AG04450 (cell line): ENCODE results near the gene DDX43. TPM values are rescaled to one million over a fixed set of nuclear protein-coding genes. Genes with fewer than 3 reads are reported as not detected.

Source experiments
- CTCF ChIA-PET: fragments of 300-600, 350-600 bp; formaldehyde crosslinking; extraction: SDS; loops from one replicate; lab custom pipeline; 2022; ENCODE audit warnings: antibody characterized with exemption, inconsistent platforms; lab: Charles Lee
- POLR2A ChIA-PET: fragments of 350-600 bp; formaldehyde crosslinking; extraction: SDS; loops from one replicate; lab custom pipeline; 2021; ENCODE audit warnings: antibody characterized with exemption, inconsistent platforms; lab: Yijun Ruan, JAX
- DNase-seq: peaks from one replicate; pipeline ENCODE4 v3.0.0-alpha.2; 2011; ENCODE audit warnings: low read depth, low spot score
- H3K27ac ChIP-seq: one replicate; pipeline ENCODE4 v1.5.1; 2012; ENCODE audit warnings: low read depth, low read length, control low read depth
- H3K27me3 ChIP-seq: one replicate; pipeline ENCODE4 v1.6.0; 2012; ENCODE audit warnings: low read length; ENCODE audit not compliant: control insufficient read depth, insufficient read depth
- H3K4me3 ChIP-seq: 2 replicates; pipeline ENCODE4 v1.5.1; 2011; ENCODE audit warnings: mild to moderate bottlenecking, low read depth, low read length, control low read depth
- H3K9me3 ChIP-seq: 2 replicates; pipeline ENCODE4 v1.5.1; 2012; ENCODE audit warnings: low read length; ENCODE audit not compliant: control insufficient read depth, insufficient read depth
- CTCF ChIP-seq: IDR thresholded peaks from 2 replicates; pipeline ENCODE4 v1.5.1; 2011; ENCODE audit warnings: low read depth, low read length, control low read depth, inconsistent platforms
- polyA plus RNA-seq: library from polyadenylated mRNA; depleted of rRNA; stranded (reverse); fragments of >200 nt; gene quantifications from 2 replicates; pipeline ENCODE4 v1.2.3, GENCODE V29; 2011

The DDX43 gene
- polyA plus RNA-seq, 1 experiment = 0.37 TPM

GRCh38 chr6:73418081-73418741, 23.6 kb downstream of the DDX43 start:
- CTCF ChIA-PET = interaction anchor here (0.7 kb wide), 1 partner anchor 193 kb away, joined by 3 read pairs; no protein-coding TSS in a partner anchor
- H3K9me3 ChIP-seq = no peaks in the 10 kb centered on the region
- H3K27ac ChIP-seq = no peak overlapping the region
- H3K4me3 ChIP-seq = no peak overlapping the region
- H3K27me3 ChIP-seq = no peaks in the 10 kb centered on the region
- POLR2A ChIA-PET = interaction anchor here (0.5 kb wide), 1 partner anchor 95 kb away, joined by 3 read pairs; no protein-coding TSS in a partner anchor
- peak; percentile 1 for DNase-seq
- no peak for TF ChIP-seq CTCF

- no peak for TF ChIP-seq CTCF
- no peaks in the 10 kb centered on the region for H3K9me3 ChIP-seq
- ChIA-PET CTCF (no interaction called here), POLR2A (interaction anchor here (0.6 kb wide), 1 partner anchor 12 kb away, joined by 3 read pairs; no protein-coding TSS in a partner anchor)
- no peak overlapping the region for H3K27ac ChIP-seq
- no peak overlapping the region for H3K4me3 ChIP-seq
- no peak for DNase-seq
- H3K27me3 ChIP-seq = no peaks in the 10 kb centered on the region
Measured at GRCh38 chr6:73421534-73421933, 26.9 kb downstream of the DDX43 start.

- H3K4me3 ChIP-seq = no peak overlapping the region
- no peak for DNase-seq
- CTCF ChIA-PET = interaction anchor here (0.7 kb wide), 1 partner anchor 47 kb away, joined by 5 read pairs; no protein-coding TSS in a partner anchor
- H3K27ac ChIP-seq = no peak overlapping the region
- no peaks in the 10 kb centered on the region for H3K9me3 ChIP-seq
- TF ChIP-seq CTCF = no peak
- POLR2A ChIA-PET = no interaction called here
- no peaks in the 10 kb centered on the region for H3K27me3 ChIP-seq
Measured at GRCh38 chr6:73435236-73435635, 40.6 kb downstream of the DDX43 start.

- Histone ChIP-seq H3K9me3 (no peaks in the 10 kb centered on the region), H3K27ac (no peak overlapping the region), H3K27me3 (no peaks in the 10 kb centered on the region), H3K4me3 (no peak overlapping the region)
- no peak for TF ChIP-seq CTCF
- ChIA-PET CTCF (interaction anchor here (0.5 kb wide), 1 partner anchor 30 kb away, joined by 4 read pairs; no protein-coding TSS in a partner anchor), POLR2A (no interaction called here)
- no peak for DNase-seq
Measured at GRCh38 chr6:73443555-73443954, 48.9 kb downstream of the DDX43 start.
